HepG2 (cell line): Measurements from ENCODE around the gene MAST1. TPM values are rescaled to one million over a fixed set of nuclear protein-coding genes. Genes with fewer than 3 reads are reported as not detected.

ENCODE experiments used
- HMGXB4 ChIP-seq, 2 experiments: sonication (generic) in 1 of 2; formaldehyde crosslinking in 1 of 2; IDR thresholded peaks; 2 replicates each; pipeline versions ENCODE4 v1.4.0 to v1.6.1; 2018 to 2020; ENCODE audit warnings: missing genetic modification reagents in 2 of 2, borderline replicate concordance in 1 of 2, low read depth in 1 of 2, mild to moderate bottlenecking in 1 of 2, missing biosample characterization in 1 of 2
- KDM2A ChIP-seq: sonication (generic); formaldehyde crosslinking; IDR thresholded peaks from 2 replicates; pipeline ENCODE4 v1.4.0; 2020; ENCODE audit warnings: low read depth, missing genetic modification reagents, borderline replicate concordance
- MAX ChIP-seq: IDR thresholded peaks from 2 replicates; pipeline ENCODE4 v1.6.1; 2012; ENCODE audit warnings: inconsistent platforms
- MAZ ChIP-seq, 2 experiments: sonication (generic) in 1 of 2; formaldehyde crosslinking in 1 of 2; IDR thresholded peaks; 2 replicates each; pipeline versions ENCODE4 v1.5.0 to v1.6.1; 2012 to 2020; ENCODE audit warnings: low read depth in 2 of 2, mild to moderate bottlenecking in 2 of 2, borderline replicate concordance in 1 of 2, improper control_type of control experiment in 1 of 2, low read length in 1 of 2, missing genetic modification reagents in 1 of 2, moderate library complexity in 1 of 2
- MXI1 ChIP-seq: IDR thresholded peaks from 3 replicates; pipeline ENCODE4 v1.6.1; 2012; ENCODE audit warnings: low read depth, low read length, inconsistent platforms, borderline replicate concordance
- SMAD3 ChIP-seq: sonication (generic); formaldehyde crosslinking; IDR thresholded peaks from 2 replicates; pipeline ENCODE4 v1.4.0; 2020; ENCODE audit warnings: missing genetic modification reagents
- ZFP37 ChIP-seq: sonication (generic); formaldehyde crosslinking; IDR thresholded peaks from 2 replicates; pipeline ENCODE4 v1.4.0; 2020; ENCODE audit warnings: missing genetic modification reagents, borderline replicate concordance
- ZNF687 ChIP-seq: sonication (generic); formaldehyde crosslinking; IDR thresholded peaks from 2 replicates; pipeline ENCODE4 v1.5.1; 2020; ENCODE audit warnings: mild to moderate bottlenecking, missing genetic modification reagents, moderate library complexity
- ZNF777 ChIP-seq: sonication (generic); formaldehyde crosslinking; IDR thresholded peaks from 2 replicates; pipeline ENCODE4 v1.4.0; 2020; ENCODE audit warnings: missing genetic modification reagents
- ZSCAN25 ChIP-seq: sonication (generic); formaldehyde crosslinking; IDR thresholded peaks from 2 replicates; pipeline ENCODE4 v1.8.0; 2022; ENCODE audit warnings: mild to moderate bottlenecking, missing genetic modification reagents
- polyA plus RNA-seq, 8 experiments: library from polyadenylated mRNA; depleted of rRNA in 3 of 8; stranded (reverse) in 7 of 8; unstranded in 1 of 8; fragments of >200 nt; fragmentation: Illumina TruSeq in 4 of 8; extraction: Trizol in 4 of 8; gene quantifications; 2 replicates each; pipeline versions ENCODE4 v1.2.1 to v1.2.3, GENCODE V29; 2011 to 2016; ENCODE audit warnings: low read depth in 4 of 8, missing spikeins in 1 of 8, mixed read lengths in 1 of 8; ENCODE audit not compliant: insufficient read depth in 1 of 8
- total RNA-seq, 5 experiments: library from RNA; depleted of rRNA; stranded (reverse); fragments of >200 nt; fragmentation: Illumina TruSeq; extraction: Trizol; gene quantifications; 2 replicates each; pipeline ENCODE4 v1.2.3, GENCODE V29; 2016; ENCODE audit warnings: low read depth in 1 of 5
- TF ChIP-seq, protein P1 (sequence below): fragments of 450-650 bp; IDR thresholded peaks from 2 replicates; pipeline ENCODE4 v1.6.1; 2017; ENCODE audit warnings: mild to moderate bottlenecking
- TF ChIP-seq, protein P2 (sequence below): sonication (generic); formaldehyde crosslinking; IDR thresholded peaks from 2 replicates; pipeline ENCODE4 v1.4.0; 2020; ENCODE audit warnings: missing genetic modification reagents

MAST1 gene
- total and polyA plus RNA-seq, 2 of the 13 experiments (the other 11 are each of a cell fraction or from before 2014, with no cell fraction given), result 0.73 to 4.7 TPM

- TF ChIP-seq, protein P1, sequence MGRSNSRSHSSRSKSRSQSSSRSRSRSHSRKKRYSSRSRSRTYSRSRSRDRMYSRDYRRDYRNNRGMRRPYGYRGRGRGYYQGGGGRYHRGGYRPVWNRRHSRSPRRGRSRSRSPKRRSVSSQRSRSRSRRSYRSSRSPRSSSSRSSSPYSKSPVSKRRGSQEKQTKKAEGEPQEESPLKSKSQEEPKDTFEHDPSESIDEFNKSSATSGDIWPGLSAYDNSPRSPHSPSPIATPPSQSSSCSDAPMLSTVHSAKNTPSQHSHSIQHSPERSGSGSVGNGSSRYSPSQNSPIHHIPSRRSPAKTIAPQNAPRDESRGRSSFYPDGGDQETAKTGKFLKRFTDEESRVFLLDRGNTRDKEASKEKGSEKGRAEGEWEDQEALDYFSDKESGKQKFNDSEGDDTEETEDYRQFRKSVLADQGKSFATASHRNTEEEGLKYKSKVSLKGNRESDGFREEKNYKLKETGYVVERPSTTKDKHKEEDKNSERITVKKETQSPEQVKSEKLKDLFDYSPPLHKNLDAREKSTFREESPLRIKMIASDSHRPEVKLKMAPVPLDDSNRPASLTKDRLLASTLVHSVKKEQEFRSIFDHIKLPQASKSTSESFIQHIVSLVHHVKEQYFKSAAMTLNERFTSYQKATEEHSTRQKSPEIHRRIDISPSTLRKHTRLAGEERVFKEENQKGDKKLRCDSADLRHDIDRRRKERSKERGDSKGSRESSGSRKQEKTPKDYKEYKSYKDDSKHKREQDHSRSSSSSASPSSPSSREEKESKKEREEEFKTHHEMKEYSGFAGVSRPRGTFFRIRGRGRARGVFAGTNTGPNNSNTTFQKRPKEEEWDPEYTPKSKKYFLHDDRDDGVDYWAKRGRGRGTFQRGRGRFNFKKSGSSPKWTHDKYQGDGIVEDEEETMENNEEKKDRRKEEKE, result no peak
- TF ChIP-seq KDM2A (CRISPR knock-in tag), result peak; percentile 37; the same call in 1 of the 2 replicates
- TF ChIP-seq SMAD3 (CRISPR knock-in tag), result no peak
- peak; percentile 72; the same call in 1 of the 2 replicates for TF ChIP-seq ZNF777
- peak; percentile 48; the same call in 1 of the 2 replicates for TF ChIP-seq ZNF687
- peak; percentile 69 for TF ChIP-seq MAZ (IDR thresholded peaks at IDR 0.05; ENCODE audit: borderline replicate concordance, low read depth, low read length)
- TF ChIP-seq MAZ (CRISPR knock-in tag; IDR thresholded peaks at IDR 0.05; ENCODE audit: low read depth), result peak; percentile 70
- TF ChIP-seq ZFP37 (CRISPR knock-in tag), result no peak
- TF ChIP-seq, protein P2, sequence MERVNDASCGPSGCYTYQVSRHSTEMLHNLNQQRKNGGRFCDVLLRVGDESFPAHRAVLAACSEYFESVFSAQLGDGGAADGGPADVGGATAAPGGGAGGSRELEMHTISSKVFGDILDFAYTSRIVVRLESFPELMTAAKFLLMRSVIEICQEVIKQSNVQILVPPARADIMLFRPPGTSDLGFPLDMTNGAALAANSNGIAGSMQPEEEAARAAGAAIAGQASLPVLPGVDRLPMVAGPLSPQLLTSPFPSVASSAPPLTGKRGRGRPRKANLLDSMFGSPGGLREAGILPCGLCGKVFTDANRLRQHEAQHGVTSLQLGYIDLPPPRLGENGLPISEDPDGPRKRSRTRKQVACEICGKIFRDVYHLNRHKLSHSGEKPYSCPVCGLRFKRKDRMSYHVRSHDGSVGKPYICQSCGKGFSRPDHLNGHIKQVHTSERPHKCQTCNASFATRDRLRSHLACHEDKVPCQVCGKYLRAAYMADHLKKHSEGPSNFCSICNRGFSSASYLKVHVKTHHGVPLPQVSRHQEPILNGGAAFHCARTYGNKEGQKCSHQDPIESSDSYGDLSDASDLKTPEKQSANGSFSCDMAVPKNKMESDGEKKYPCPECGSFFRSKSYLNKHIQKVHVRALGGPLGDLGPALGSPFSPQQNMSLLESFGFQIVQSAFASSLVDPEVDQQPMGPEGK (CRISPR knock-in tag), result peak; percentile 93
- TF ChIP-seq ZSCAN25, result peak; percentile 90; the same call in 1 of the 2 replicates
- TF ChIP-seq HMGXB4 (CRISPR knock-in tag; IDR thresholded peaks at IDR 0.05; ENCODE audit: borderline replicate concordance in 1 of 2, low read depth in 1 of 2), result peak in 1 of 2 experiments; percentile 49; a peak in 1 of 4 replicates
- peak; percentile 44; the same call in 1 of the 2 replicates for TF ChIP-seq MAX
- peak; percentile 26; the same call in 1 of the 3 replicates for TF ChIP-seq MXI1
Observed at GRCh38 chr19:12838182-12838885, at the start of gene MAST1 (continued).
